ENCODE measurements around the gene LASP1NB.

Gene LASP1NB

GRCh38 chr17:38916771-38917170 lies 8.6 kb upstream of the LASP1NB start:
- no peak for TF ChIP-seq ZC3H10 (CRISPR knock-in tag; IDR thresholded peaks at IDR 0.05)
- no peak for TF ChIP-seq SNAI2 (CRISPR knock-in tag; IDR thresholded peaks at IDR 0.05)
- no peak for TF ChIP-seq BACH2 (CRISPR knock-in tag; IDR thresholded peaks at IDR 0.05; ENCODE audit: borderline replicate concordance)
- TF ChIP-seq PATZ1 (CRISPR knock-in tag; IDR thresholded peaks at IDR 0.05; ENCODE audit: borderline replicate concordance): no peak
- no peak for TF ChIP-seq ZNF70 (CRISPR knock-in tag; IDR thresholded peaks at IDR 0.05)
- TF ChIP-seq CSDC2 (CRISPR knock-in tag; IDR thresholded peaks at IDR 0.05): no peak
- TF ChIP-seq ISL1 (CRISPR knock-in tag; IDR thresholded peaks at IDR 0.05): no peak
- no peak for TF ChIP-seq ZNF565 (CRISPR knock-in tag; conservative IDR thresholded peaks at IDR 0.05; ENCODE audit: low read depth)
- TF ChIP-seq RARB (CRISPR knock-in tag; IDR thresholded peaks at IDR 0.05): no peak
- TF ChIP-seq, protein P1, sequence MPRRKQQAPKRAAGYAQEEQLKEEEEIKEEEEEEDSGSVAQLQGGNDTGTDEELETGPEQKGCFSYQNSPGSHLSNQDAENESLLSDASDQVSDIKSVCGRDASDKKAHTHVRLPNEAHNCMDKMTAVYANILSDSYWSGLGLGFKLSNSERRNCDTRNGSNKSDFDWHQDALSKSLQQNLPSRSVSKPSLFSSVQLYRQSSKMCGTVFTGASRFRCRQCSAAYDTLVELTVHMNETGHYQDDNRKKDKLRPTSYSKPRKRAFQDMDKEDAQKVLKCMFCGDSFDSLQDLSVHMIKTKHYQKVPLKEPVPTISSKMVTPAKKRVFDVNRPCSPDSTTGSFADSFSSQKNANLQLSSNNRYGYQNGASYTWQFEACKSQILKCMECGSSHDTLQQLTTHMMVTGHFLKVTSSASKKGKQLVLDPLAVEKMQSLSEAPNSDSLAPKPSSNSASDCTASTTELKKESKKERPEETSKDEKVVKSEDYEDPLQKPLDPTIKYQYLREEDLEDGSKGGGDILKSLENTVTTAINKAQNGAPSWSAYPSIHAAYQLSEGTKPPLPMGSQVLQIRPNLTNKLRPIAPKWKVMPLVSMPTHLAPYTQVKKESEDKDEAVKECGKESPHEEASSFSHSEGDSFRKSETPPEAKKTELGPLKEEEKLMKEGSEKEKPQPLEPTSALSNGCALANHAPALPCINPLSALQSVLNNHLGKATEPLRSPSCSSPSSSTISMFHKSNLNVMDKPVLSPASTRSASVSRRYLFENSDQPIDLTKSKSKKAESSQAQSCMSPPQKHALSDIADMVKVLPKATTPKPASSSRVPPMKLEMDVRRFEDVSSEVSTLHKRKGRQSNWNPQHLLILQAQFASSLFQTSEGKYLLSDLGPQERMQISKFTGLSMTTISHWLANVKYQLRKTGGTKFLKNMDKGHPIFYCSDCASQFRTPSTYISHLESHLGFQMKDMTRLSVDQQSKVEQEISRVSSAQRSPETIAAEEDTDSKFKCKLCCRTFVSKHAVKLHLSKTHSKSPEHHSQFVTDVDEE (CRISPR knock-in tag; IDR thresholded peaks at IDR 0.05): no peak
- no peak for TF ChIP-seq PPARA (CRISPR knock-in tag; IDR thresholded peaks at IDR 0.05; ENCODE audit: borderline replicate concordance)
- TF ChIP-seq ZNF8 (CRISPR knock-in tag; IDR thresholded peaks at IDR 0.05): no peak
- TF ChIP-seq GLIS3 (CRISPR knock-in tag; IDR thresholded peaks at IDR 0.05): no peak
- TF ChIP-seq, protein P2, sequence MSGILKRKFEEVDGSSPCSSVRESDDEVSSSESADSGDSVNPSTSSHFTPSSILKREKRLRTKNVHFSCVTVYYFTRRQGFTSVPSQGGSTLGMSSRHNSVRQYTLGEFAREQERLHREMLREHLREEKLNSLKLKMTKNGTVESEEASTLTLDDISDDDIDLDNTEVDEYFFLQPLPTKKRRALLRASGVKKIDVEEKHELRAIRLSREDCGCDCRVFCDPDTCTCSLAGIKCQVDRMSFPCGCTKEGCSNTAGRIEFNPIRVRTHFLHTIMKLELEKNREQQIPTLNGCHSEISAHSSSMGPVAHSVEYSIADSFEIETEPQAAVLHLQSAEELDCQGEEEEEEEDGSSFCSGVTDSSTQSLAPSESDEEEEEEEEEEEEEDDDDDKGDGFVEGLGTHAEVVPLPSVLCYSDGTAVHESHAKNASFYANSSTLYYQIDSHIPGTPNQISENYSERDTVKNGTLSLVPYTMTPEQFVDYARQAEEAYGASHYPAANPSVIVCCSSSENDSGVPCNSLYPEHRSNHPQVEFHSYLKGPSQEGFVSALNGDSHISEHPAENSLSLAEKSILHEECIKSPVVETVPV (CRISPR knock-in tag; IDR thresholded peaks at IDR 0.05): no peak
- no peak for ATAC-seq

GRCh38 chr17:38917259-38917658 lies 8.2 kb upstream of the LASP1NB start:
- TF ChIP-seq ISL1 (CRISPR knock-in tag; IDR thresholded peaks at IDR 0.05): no peak
- no peak for TF ChIP-seq BACH2 (CRISPR knock-in tag; IDR thresholded peaks at IDR 0.05; ENCODE audit: borderline replicate concordance)
- no peak for TF ChIP-seq CSDC2 (CRISPR knock-in tag; IDR thresholded peaks at IDR 0.05)
- TF ChIP-seq GLIS3 (CRISPR knock-in tag; IDR thresholded peaks at IDR 0.05): no peak
- no peak for TF ChIP-seq CREB5 (CRISPR knock-in tag; IDR thresholded peaks at IDR 0.05; ENCODE audit: low read depth)
- no peak for TF ChIP-seq SNAI2 (CRISPR knock-in tag; IDR thresholded peaks at IDR 0.05)
- TF ChIP-seq ZC3H10 (CRISPR knock-in tag; IDR thresholded peaks at IDR 0.05): no peak
- TF ChIP-seq, protein P1 (CRISPR knock-in tag; IDR thresholded peaks at IDR 0.05): no peak
- no peak for TF ChIP-seq PATZ1 (CRISPR knock-in tag; IDR thresholded peaks at IDR 0.05; ENCODE audit: borderline replicate concordance)
- no peak for TF ChIP-seq RARB (CRISPR knock-in tag; IDR thresholded peaks at IDR 0.05)
- no peak for TF ChIP-seq TCF4 (CRISPR knock-in tag; IDR thresholded peaks at IDR 0.05; ENCODE audit: borderline replicate concordance)
- TF ChIP-seq ZNF8 (CRISPR knock-in tag; IDR thresholded peaks at IDR 0.05): no peak
- TF ChIP-seq, protein P3, sequence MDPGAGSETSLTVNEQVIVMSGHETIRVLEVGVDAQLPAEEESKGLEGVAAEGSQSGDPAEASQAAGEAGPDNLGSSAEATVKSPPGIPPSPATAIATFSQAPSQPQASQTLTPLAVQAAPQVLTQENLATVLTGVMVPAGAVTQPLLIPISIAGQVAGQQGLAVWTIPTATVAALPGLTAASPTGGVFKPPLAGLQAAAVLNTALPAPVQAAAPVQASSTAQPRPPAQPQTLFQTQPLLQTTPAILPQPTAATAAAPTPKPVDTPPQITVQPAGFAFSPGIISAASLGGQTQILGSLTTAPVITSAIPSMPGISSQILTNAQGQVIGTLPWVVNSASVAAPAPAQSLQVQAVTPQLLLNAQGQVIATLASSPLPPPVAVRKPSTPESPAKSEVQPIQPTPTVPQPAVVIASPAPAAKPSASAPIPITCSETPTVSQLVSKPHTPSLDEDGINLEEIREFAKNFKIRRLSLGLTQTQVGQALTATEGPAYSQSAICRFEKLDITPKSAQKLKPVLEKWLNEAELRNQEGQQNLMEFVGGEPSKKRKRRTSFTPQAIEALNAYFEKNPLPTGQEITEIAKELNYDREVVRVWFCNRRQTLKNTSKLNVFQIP (CRISPR knock-in tag; IDR thresholded peaks at IDR 0.05; ENCODE audit: borderline replicate concordance, low read depth): no peak
- TF ChIP-seq, protein P2 (CRISPR knock-in tag; IDR thresholded peaks at IDR 0.05): no peak
- no peak for ATAC-seq
